Measurements from ENCODE around the gene ZNF654.
"Not testable (repeated sequence)": the region's sequence is repeated elsewhere in the genome, so short reads cannot be mapped to it uniquely, and the experiment has no call there.

Gene ZNF654

GRCh38 chr3:88058581-88059379, at the start of gene ZNF654, which contains the start of gene CGGBP1:
Gene ZNF654, plus strand, starts transcription at chr3:88059255. Its CDS starts 65 bp downstream, at chr3:88059320.
Gene CGGBP1, minus strand, starts transcription at chr3:88059005. Its CDS starts 3,029 bp downstream, at chr3:88055976.
- Histone ChIP-seq H3K4me1 (ENCODE audit: control insufficient read depth, insufficient read depth, low read length, unreplicated experiment) (peaks cover 18% of the 10 kb centered on the region), H2AFZ (ENCODE audit: low read length, unreplicated experiment) (peak within 1 kb of the TSS; percentile 77), H3K27me3 (ENCODE audit: insufficient read depth, low read length) (no peaks in the 10 kb centered on the region), H3K27ac (ENCODE audit: low read depth, low read length) (peak within 1 kb of the TSS; percentile 82), H3K4me3 (ENCODE audit: low read depth, low read length) (peak within 1 kb of the TSS; percentile 98), H3K36me3 (ENCODE audit: insufficient read depth, low read length) (peaks cover 17% of the 10 kb centered on the region), H3K79me2 (ENCODE audit: control insufficient read depth, insufficient read depth, low read length, unreplicated experiment) (peaks cover 78% of the 10 kb centered on the region)

- Histone ChIP-seq H3K36me3 (ENCODE audit: insufficient read depth, low read length) (no peaks in the 10 kb centered on the region), H3K4me1 (ENCODE audit: control insufficient read depth, insufficient read depth, low read length, unreplicated experiment) (no peaks in the 10 kb centered on the region), H2AFZ (ENCODE audit: low read length, unreplicated experiment) (no peak overlapping the region), H3K27me3 (ENCODE audit: insufficient read depth, low read length) (no peaks in the 10 kb centered on the region), H3K27ac (ENCODE audit: low read depth, low read length) (no peak overlapping the region), H3K79me2 (ENCODE audit: control insufficient read depth, insufficient read depth, low read length, unreplicated experiment) (no peaks in the 10 kb centered on the region), H3K4me3 (ENCODE audit: low read depth, low read length) (no peak overlapping the region)
Observed at GRCh38 chr3:88010810-88011209, 48.2 kb upstream of the ZNF654 start.

GRCh38 chr3:88013592-88013991, 45.5 kb upstream of the ZNF654 start:
- Histone ChIP-seq H2AFZ (ENCODE audit: low read length, unreplicated experiment) (no peak overlapping the region), H3K36me3 (ENCODE audit: insufficient read depth, low read length) (no peaks in the 10 kb centered on the region), H3K4me3 (ENCODE audit: low read depth, low read length) (no peak overlapping the region), H3K4me1 (ENCODE audit: control insufficient read depth, insufficient read depth, low read length, unreplicated experiment) (no peaks in the 10 kb centered on the region), H3K27ac (ENCODE audit: low read depth, low read length) (no peak overlapping the region), H3K79me2 (ENCODE audit: control insufficient read depth, insufficient read depth, low read length, unreplicated experiment) (no peaks in the 10 kb centered on the region), H3K27me3 (ENCODE audit: insufficient read depth, low read length) (no peaks in the 10 kb centered on the region)

- H3K27ac ChIP-seq (ENCODE audit: low read depth, low read length); H3K4me3 ChIP-seq (ENCODE audit: low read depth, low read length); H3K79me2 ChIP-seq (ENCODE audit: control insufficient read depth, insufficient read depth, low read length, unreplicated experiment); H3K27me3 ChIP-seq (ENCODE audit: insufficient read depth, low read length); H2AFZ ChIP-seq (ENCODE audit: low read length, unreplicated experiment); H3K36me3 ChIP-seq (ENCODE audit: insufficient read depth, low read length); H3K4me1 ChIP-seq (ENCODE audit: control insufficient read depth, insufficient read depth, low read length, unreplicated experiment): not testable (repeated sequence)
Observed at GRCh38 chr3:88015656-88016055, 43.4 kb upstream of the ZNF654 start.

GRCh38 chr3:88019024-88019423, 40.0 kb upstream of the ZNF654 start:
- H2AFZ ChIP-seq (ENCODE audit: low read length, unreplicated experiment): no peak overlapping the region
- no peaks in the 10 kb centered on the region for H3K79me2 ChIP-seq (ENCODE audit: control insufficient read depth, insufficient read depth, low read length, unreplicated experiment)
- no peaks in the 10 kb centered on the region for H3K4me1 ChIP-seq (ENCODE audit: control insufficient read depth, insufficient read depth, low read length, unreplicated experiment)
- no peak overlapping the region for H3K27ac ChIP-seq (ENCODE audit: low read depth, low read length)
- no peak overlapping the region for H3K4me3 ChIP-seq (ENCODE audit: low read depth, low read length)
- H3K36me3 ChIP-seq (ENCODE audit: insufficient read depth, low read length): no peaks in the 10 kb centered on the region
- H3K27me3 ChIP-seq (ENCODE audit: insufficient read depth, low read length): no peaks in the 10 kb centered on the region

GRCh38 chr3:88025001-88025552, 34.0 kb upstream of the ZNF654 start:
- Histone ChIP-seq H2AFZ (ENCODE audit: low read length, unreplicated experiment) (no peak overlapping the region), H3K27me3 (ENCODE audit: insufficient read depth, low read length) (no peaks in the 10 kb centered on the region), H3K36me3 (ENCODE audit: insufficient read depth, low read length) (no peaks in the 10 kb centered on the region), H3K4me3 (ENCODE audit: low read depth, low read length) (no peak overlapping the region), H3K27ac (ENCODE audit: low read depth, low read length) (no peak overlapping the region), H3K79me2 (ENCODE audit: control insufficient read depth, insufficient read depth, low read length, unreplicated experiment) (no peaks in the 10 kb centered on the region), H3K4me1 (ENCODE audit: control insufficient read depth, insufficient read depth, low read length, unreplicated experiment) (no peaks in the 10 kb centered on the region)

GRCh38 chr3:88028876-88029275, 30.2 kb upstream of the ZNF654 start:
- H3K27ac ChIP-seq (ENCODE audit: low read depth, low read length): no peak overlapping the region
- peaks cover 8% of the 10 kb centered on the region for H3K4me1 ChIP-seq (ENCODE audit: control insufficient read depth, insufficient read depth, low read length, unreplicated experiment)
- H3K36me3 ChIP-seq (ENCODE audit: insufficient read depth, low read length): no peaks in the 10 kb centered on the region
- no peak overlapping the region for H3K4me3 ChIP-seq (ENCODE audit: low read depth, low read length)
- no peak overlapping the region for H2AFZ ChIP-seq (ENCODE audit: low read length, unreplicated experiment)
- H3K79me2 ChIP-seq (ENCODE audit: control insufficient read depth, insufficient read depth, low read length, unreplicated experiment): no peaks in the 10 kb centered on the region
- no peaks in the 10 kb centered on the region for H3K27me3 ChIP-seq (ENCODE audit: insufficient read depth, low read length)

- Histone ChIP-seq H3K27me3 (ENCODE audit: insufficient read depth, low read length) (no peaks in the 10 kb centered on the region), H2AFZ (ENCODE audit: low read length, unreplicated experiment) (peak overlapping the region; percentile 81), H3K4me3 (ENCODE audit: low read depth, low read length) (peak overlapping the region; percentile 52), H3K4me1 (ENCODE audit: control insufficient read depth, insufficient read depth, low read length, unreplicated experiment) (peaks cover 8% of the 10 kb centered on the region), H3K79me2 (ENCODE audit: control insufficient read depth, insufficient read depth, low read length, unreplicated experiment) (no peaks in the 10 kb centered on the region), H3K36me3 (ENCODE audit: insufficient read depth, low read length) (no peaks in the 10 kb centered on the region), H3K27ac (ENCODE audit: low read depth, low read length) (no peak overlapping the region)
Observed at GRCh38 chr3:88030210-88030609, 28.8 kb upstream of the ZNF654 start.

GRCh38 chr3:88031642-88032077, 27.4 kb upstream of the ZNF654 start:
- Histone ChIP-seq H3K27me3 (ENCODE audit: insufficient read depth, low read length) (no peaks in the 10 kb centered on the region), H3K36me3 (ENCODE audit: insufficient read depth, low read length) (no peaks in the 10 kb centered on the region), H3K79me2 (ENCODE audit: control insufficient read depth, insufficient read depth, low read length, unreplicated experiment) (no peaks in the 10 kb centered on the region), H3K27ac (ENCODE audit: low read depth, low read length) (peak overlapping the region; percentile 9), H2AFZ (ENCODE audit: low read length, unreplicated experiment) (peak overlapping the region; percentile 98), H3K4me1 (ENCODE audit: control insufficient read depth, insufficient read depth, low read length, unreplicated experiment) (peaks cover 8% of the 10 kb centered on the region), H3K4me3 (ENCODE audit: low read depth, low read length) (peak overlapping the region; percentile 79)

- Histone ChIP-seq H2AFZ (ENCODE audit: low read length, unreplicated experiment) (peak overlapping the region; percentile 98), H3K4me1 (ENCODE audit: control insufficient read depth, insufficient read depth, low read length, unreplicated experiment) (peaks cover 8% of the 10 kb centered on the region), H3K27ac (ENCODE audit: low read depth, low read length) (peak overlapping the region; percentile 9), H3K79me2 (ENCODE audit: control insufficient read depth, insufficient read depth, low read length, unreplicated experiment) (no peaks in the 10 kb centered on the region), H3K27me3 (ENCODE audit: insufficient read depth, low read length) (no peaks in the 10 kb centered on the region), H3K36me3 (ENCODE audit: insufficient read depth, low read length) (no peaks in the 10 kb centered on the region), H3K4me3 (ENCODE audit: low read depth, low read length) (peak overlapping the region; percentile 79)
Observed at GRCh38 chr3:88032245-88032644, 26.8 kb upstream of the ZNF654 start.

GRCh38 chr3:88033079-88033478, 26.0 kb upstream of the ZNF654 start:
- H2AFZ ChIP-seq (ENCODE audit: low read length, unreplicated experiment): peak overlapping the region; percentile 60
- no peak overlapping the region for H3K27ac ChIP-seq (ENCODE audit: low read depth, low read length)
- peaks cover 10% of the 10 kb centered on the region for H3K4me1 ChIP-seq (ENCODE audit: control insufficient read depth, insufficient read depth, low read length, unreplicated experiment)
- H3K4me3 ChIP-seq (ENCODE audit: low read depth, low read length): no peak overlapping the region
- no peaks in the 10 kb centered on the region for H3K27me3 ChIP-seq (ENCODE audit: insufficient read depth, low read length)
- H3K79me2 ChIP-seq (ENCODE audit: control insufficient read depth, insufficient read depth, low read length, unreplicated experiment): no peaks in the 10 kb centered on the region
- H3K36me3 ChIP-seq (ENCODE audit: insufficient read depth, low read length): no peaks in the 10 kb centered on the region

All from ACC112 (cell line).